ENCODE measurements around the gene NQO1.
"Not testable (repeated sequence)": the region's sequence is repeated elsewhere in the genome, so short reads cannot be mapped to it uniquely, and the experiment has no call there.

Gene NQO1

DNA sequence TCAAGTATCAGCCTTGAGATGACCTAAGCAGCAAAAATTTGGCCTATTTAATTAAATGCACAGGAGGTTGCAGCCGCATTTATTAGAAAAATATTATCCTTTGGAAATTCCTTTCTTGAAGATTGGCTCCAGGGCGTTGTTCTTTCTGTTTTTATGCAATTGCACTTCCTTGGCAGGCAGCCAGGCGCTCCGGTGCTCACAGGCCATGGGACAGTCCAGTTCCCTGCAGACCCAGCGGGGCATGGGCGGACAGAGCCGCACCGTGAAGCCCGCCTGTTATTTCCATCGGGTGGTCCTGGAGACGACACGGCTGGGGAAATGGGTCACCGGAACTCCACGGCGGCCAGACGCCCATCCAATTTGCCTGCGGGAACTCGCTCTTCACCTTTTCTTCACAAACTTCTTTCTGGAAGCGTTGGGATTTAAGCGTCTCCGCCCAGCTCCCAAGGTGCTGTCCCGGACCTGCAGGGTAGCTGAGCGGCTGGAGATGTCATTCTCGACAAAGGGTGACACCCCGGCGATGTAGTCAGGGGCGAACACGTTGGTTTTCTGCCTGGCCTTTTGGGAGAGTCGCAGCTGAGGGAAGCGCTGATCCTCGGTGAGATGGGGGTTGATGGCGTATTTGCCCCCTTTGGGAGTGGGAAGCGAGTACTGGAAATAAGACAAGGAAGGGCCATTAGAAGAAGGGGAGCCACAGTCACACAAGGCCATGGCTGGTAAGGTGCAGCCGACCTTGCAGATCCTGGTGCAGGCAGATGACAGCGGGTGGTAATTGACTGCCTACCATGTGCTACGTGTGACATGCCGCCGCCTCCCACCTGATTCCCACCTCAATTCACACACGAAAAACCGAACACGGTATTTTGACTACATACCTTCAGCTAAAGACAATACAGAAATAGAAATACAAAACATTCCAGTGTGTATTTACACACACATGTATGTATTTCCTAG, 15.9 kb upstream of the NQO1 start:
- no peak for DNase-seq

DNA sequence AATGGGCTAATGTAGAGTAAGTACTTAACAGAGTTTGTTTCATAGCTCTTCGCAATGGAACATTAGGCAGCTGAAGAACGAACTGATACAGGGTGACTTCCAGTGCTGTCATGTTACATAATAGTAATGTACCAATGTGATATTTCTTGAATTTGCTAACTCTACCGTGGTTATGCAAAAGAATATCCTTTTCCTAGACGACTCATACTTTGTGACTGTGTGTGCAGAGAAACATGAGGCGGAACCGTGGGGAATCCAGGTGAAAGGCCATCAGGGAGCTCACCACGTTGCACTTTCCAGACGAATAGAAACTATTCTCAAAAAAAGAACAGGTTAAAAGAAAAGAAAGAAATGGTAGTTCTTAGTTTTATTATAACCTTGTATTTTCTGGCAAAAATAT, 15.2 kb upstream of the NQO1 start:
- no peak for DNase-seq

DNA sequence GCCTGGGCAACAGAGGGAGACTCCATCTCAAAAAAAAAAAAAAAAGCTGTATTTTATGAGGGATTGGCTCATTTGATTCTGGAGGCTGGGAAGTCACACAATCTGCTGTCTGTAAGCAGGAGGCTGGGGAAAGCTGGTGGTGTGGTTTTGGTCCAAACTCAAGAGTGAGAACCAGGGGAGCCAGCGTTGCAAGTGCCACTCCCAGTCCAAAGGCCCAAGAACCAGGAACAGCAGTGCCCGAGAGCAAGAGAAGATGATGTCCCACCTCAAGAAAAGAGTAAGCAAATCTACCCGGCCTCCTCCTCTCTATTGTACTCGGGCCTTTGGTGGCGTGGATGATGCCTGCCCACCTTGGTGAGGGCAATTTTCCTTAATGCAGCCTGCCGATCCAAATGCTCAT, 5.7 kb upstream of the NQO1 start:
- DNase-seq: no peak

DNA sequence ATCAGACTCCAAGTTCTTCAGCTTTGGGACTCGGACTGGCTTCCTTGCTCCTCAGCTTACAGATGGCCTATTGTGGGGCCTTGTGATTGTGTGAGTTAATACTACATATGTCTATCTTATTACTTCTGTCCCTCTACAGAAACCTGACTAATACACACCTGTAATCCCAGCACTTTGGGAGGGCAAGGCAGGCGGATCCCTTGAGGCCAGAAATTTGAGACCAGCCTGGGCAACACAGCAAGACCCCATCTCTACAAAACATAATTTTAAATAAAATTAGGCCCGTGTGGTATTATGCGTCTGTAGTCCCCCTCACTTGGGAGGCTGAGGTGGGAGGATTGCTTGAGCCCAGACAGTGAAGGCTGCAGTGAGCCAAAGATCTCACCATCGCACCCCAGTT, 4.9 kb upstream of the NQO1 start:
- not testable (repeated sequence) for DNase-seq

DNA sequence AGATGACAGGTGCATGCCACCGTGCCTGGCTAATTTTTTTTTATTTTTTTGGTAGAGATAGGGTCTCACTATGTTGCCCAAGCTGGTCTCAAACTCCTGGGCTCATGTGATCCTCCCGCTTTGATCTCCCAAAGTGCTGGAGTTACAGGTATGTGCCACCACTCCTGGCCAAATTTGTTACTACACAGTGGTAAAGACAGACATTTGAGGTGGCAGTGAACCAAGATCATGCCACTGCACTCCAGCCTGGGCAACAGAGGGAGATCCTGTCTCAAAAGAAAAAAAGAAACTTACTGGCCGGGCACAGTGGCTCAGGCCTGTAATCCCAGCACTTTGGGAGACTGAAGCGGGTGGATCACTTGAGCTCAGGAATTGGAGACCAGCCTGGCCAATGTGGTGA, 2.7 kb upstream of the NQO1 start:
- DNase-seq: not testable (repeated sequence)

DNA sequence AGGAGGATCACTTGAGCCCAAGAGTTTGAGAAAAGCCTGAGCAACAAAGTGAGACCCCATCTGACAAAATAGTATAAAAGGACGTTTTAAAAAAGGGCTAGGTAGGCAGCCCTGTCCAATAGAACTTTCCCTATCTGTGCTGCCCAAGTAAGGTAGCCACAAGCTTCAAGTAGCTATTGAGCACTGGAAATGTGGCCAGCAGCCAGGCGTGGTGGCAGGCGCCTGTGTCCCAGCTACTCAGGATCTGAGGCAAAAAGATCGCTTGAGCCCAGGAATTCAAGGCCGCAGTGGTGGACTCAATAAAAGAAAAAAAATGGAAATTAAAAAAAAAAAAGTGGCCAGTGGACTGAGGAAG, 1.5 kb upstream of the NQO1 start:
- no peak for DNase-seq

DNA sequence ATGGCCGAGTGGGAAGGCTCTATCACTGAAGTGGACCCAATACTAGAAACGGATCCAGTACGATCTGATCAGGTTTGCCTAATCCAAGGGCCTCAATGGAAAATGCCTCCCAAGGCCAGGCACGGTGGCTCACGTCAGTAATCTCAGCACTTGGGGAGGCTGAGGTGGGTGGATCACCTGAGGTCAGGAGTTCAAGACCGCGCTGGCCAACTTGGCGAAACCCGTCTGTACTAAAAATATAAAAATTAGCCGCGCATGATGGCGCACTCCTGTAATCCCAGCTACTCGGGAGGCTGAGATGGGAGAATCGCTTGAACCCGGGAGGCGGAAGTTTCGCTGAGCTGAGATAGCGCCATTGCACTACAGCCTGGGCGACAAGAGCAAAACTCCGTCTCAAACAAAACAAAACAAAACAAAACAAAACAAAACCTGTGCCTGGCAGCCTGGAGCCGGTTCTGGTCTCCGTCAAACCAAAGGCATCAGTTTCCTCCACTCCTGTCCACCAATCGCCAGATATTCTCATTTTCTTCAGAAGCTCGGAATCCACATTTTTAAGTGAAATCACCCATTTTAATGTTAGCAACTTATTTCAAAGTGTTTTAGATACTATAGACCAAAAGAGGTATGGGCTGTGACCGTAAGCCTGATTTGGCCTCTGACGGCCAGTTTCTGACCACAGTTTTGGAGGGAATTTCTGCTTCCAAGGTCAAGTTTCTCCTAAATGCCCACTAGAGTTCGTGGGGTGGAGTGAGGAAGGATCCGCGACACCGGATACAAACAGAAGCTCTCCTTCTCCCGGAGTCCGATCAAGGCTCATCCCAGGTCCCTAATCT, 664 bp downstream of the NQO1 start:
- no peak for DNase-seq

DNA sequence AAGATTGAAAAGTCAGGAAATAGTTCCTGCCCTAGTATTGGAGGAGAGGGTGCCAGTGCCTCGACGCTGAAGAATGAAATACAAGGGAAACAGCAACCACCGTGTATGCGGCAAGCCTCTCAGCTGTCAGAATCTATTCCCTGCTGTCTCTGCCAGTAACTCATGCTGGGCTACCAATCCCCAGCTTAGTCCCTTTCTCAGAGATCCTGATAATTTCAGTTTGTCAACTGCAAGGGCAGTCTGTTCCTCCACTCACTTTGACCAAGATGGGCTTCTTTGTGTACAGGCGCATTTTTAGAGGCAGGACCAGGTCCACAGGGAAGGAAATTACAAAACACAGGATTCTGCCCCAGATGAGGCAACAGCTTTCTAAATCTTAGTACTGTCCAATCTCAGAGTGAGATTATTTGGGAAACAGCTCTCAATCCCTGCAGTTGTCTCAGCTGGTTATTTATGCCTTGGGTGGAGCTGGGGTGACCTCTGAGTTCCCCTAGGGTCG, 1.3 kb downstream of the NQO1 start:
- DNase-seq: no peak

DNA sequence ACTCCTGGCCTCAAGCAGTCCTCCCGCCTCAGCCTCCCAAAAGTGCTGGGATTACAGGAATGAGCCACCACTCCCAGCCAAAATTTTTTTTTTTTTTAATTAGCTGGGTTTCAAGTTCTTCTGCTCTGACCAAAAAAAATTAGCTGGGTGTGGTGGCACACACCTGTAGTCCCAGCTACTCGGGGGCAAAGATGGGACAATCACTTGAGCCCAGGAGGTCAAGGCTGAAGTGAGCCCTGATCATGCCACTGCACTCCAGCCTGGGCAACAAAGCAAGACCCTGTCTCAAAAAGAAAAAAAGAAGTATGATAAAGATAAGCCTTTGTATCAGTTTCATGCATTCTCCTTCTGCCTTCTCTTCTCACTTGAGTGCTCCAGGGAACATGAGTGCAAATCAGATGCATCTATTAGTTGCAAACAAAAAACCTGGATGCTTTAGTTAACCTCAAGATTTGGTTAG, 1.9 kb downstream of the NQO1 start:
- no peak for DNase-seq

DNA sequence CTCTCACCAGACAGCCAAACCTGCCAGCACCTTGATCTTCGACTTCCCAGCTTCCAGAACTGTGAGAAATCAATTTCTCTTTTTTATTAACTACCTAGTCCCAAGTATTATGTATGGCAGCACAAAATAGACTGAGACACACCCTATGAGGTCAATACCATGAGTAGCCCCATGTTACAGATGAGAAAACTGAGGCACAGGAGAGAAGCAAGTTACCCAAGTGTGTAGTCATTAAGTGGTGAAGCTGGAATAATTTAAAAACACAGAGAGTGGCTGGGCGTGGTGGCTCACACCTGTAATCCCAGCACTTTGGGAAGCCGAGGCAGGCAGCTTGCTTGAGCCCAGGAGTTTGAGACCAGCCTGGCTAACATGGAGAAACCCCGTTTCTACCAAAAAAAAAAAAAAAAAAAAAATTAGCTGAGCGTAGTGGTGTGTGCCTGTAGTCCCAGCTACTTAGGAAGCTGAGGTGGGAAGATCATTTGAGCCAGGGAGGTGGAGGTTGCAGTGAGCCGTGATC, 4.9 kb downstream of the NQO1 start:
- DNase-seq: no peak

DNA sequence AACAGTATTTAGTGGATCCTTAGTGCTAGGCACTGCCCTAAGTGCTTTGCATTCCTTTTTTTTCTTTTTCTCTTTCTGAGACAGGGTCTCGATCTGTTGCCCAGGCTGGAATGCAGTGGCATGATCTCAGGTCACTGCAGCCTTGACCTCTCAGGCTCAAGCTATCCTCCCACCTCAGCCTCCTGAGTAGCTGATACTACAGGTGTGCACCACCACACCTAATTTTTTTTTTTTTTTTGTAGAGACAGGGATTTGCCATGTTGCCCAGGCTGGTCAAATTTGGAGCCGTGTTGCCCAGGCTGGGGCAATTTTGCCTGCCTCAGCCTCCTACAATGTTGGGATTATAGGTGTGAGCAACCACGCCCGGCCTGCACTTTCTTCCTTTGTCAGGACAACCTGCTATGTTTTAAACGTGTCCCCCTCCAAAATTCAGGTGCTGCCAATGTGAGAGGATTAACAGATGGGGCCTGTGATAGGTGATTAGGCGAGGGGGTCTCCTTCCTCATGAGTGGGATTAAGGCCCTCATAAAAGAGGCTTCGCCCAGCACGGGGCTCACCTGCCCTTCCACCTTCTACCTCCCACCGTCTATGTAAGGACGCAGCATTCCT, 5.4 kb downstream of the NQO1 start:
- DNase-seq: no peak

DNA sequence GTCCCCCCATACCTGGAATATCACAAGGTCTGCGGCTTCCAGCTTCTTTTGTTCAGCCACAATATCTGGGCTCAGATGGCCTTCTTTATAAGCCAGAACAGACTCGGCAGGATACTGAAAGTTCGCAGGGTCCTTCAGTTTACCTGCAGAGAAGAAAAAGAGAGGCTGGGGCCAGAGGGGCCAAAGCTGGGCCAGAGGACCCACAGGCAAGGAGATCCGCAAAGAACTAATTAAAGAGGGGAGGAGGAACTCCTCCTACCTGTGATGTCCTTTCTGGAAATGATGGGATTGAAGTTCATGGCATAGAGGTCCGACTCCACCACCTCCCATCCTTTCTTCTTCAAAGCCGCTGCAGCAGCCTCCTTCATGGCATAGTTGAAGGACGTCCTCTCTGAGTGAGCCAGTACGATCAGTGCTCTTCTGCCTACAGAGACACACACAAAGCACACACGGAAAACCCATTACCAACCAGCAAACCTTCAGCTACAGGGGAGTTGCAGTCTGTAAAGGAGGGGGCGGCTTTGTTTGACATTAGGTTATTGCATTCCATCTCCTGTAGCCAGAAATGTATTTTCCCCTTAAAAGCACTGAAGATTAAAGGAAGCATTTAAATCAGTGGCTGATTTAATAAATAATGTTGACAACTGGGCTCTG, 8.1 kb downstream of the NQO1 start:
- DNase-seq: no peak

DNA sequence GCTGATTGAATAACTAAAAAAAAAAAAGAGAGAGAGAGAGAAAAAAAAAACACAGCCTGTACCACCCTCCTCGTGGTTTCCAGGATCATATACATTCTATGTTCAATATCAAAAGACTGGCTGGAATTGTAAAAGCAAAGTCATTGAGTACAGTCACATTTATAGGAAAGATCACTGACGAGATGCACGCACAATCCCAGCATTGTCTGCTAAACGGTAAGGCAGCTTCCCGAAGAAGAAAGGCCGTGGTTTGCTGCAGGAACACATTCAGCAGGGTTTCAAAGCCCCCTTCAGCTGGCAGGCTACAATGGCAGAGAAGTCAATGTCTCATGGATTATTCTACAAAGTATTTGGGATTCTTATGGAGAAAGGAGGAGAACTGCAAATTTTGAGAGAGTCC, 9.3 kb downstream of the NQO1 start:
- DNase-seq: no peak

DNA sequence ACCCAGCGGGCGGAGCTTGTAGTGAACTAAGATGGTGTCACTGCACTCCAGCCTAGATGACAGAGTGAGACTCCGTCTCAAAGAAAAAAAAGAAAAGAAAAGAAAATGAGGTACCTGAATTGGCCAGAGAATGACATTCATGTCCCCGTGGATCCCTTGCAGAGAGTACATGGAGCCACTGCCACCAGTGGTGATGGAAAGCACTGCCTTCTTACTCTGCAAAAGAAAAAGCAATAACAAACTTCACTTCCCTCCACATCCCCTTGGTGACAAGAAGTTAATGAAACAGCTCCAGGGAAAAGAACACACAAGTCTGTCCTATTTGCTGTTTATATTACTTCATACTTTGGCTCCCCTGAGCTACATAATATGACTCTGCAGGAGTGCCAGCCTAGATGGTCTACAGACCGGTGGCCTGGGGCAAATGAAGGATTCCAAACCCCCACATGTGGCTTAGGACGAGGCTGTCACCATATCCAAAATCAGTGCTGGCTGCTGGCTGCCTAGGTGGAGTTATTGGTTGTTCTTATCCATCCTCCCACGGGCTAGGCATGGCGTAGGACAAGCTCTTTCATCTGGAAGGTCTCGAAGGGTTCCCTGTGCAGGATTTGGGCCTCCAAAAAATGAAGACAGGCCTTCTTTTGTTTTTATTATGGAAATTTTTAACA, 13.3 kb downstream of the NQO1 start:
- DNase-seq: no peak

DNA sequence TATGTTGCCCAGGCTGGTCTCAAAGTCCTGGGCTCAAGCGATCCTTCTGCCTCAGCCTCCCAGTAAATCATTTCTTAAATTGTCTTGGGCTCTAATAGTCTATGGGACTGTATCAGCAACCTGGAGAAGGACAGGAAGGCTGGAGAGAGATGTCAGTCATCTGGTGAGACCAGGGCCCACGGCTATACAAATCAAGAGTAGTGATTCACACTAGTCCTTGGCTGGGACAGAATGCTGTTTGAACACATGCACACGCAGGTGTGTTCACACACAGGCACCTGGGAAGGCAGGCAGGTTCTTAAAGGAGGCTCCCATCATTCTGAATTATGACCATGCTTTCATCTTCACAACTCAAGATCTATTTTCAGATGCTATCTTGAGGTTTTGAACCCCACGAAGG, 14.1 kb downstream of the NQO1 start:
- DNase-seq: no peak

DNA sequence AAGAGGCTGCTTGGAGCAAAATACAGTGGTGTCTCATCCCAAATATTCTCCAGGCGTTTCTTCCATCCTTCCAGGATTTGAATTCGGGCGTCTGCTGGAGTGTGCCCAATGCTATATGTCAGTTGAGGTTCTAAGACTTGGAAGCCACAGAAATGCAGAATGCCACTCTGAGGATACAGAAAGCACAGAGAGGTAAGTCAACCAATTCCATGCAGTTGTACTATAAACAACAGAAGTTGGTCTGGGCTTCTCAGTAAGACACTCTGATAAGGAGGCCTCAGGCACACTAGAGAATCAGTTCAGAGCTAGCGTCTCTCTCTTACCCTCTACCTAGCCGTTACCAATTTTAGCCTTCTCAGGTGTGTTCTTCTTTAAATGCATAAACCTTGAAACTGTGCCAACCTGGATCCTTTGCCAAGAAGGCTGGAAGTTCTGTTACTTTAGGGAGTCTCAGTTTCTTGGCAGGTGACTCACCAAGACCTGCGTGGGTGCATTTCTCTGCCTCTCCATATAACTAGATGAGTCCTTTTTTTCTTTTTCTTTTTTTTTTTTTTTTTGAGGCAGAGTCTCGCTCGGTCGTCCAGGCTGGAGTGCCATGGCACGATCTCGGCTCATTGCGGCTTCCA, 15.1 kb downstream of the NQO1 start:
- DNase-seq: no peak

DNA sequence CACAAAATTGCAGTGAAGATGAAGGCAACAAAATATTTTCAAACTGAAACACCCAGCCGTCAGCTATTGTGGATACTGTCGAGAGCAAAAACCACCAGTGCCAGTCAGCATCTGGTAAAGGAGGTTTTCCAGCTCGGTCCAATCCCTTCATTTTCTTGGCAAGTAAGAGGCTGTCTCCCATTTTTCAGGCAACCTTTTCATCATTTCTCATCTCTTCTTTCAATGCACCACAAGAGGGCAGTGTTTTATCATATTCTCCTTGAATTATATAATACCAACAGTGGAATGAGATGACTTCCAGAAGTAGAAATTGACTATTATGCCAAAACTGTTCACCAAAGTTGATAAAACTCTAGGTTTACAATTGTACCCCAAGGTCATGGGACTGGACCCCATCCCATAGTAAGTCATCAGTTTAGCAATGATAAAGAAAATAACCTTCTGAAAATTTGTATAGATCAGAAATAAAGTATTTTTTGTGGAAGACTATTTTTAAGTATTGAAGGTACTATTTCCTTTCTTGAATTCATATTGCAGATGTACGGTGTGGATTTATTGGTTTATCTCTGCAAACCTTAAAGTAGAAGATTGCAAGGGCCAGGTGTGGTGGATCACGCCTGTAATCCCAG, 16.8 kb downstream of the NQO1 start:
- peak; percentile 79 to 88 for DNase-seq

DNA sequence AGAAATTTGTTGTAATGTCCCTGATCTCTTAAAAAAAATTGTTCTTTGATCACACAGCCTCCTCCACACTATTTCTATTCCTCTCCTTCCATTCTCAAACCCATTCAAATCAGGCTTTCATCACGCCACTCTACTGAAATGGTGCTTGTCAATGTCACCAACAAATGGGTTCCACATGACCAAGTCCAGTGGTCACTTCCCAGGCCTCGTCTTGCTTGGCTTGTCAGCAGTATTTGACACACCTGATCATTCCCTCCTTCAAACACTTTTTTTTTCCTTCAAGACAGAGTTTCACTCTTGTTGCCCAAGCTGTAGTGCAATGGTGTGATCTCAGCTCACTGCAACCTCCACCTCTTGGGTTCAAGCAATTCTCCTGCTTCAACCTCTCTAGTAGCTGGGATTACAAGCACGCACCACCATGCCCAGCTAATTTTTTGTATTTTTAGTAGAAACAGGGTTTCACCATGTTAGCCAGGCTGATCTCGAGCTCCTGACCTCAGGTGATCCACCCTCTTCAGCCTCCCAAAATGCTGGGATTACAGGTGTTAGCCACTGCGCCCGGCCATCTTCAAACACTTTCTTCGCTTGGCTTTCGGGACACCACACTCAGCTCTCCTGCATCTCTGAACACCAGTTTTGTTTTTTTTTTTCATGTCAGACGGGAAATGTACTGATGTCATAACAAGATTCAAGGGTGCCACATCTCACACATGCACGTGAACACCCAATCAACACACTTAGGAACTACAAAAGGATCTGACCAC, 18.3 kb downstream of the NQO1 start:
- DNase-seq: no peak

DNA sequence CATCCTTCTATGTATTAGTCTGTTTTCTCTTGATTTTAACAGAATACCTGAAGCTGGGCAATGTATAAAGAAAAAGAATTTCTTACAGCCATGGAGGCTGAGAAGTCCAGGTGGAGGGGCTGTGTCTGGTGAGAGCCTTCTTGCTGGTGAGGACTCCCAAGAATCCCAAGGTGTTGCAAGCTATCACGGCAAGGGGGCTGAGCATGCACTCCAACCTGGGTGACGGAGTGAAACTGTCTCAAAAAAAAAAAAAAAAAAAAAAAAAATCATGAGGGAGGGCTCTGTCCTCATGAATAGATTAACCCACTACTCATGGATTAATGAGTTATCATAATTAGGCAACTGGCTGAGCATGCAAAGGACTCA, 19.4 kb downstream of the NQO1 start:
- no peak for DNase-seq

DNA sequence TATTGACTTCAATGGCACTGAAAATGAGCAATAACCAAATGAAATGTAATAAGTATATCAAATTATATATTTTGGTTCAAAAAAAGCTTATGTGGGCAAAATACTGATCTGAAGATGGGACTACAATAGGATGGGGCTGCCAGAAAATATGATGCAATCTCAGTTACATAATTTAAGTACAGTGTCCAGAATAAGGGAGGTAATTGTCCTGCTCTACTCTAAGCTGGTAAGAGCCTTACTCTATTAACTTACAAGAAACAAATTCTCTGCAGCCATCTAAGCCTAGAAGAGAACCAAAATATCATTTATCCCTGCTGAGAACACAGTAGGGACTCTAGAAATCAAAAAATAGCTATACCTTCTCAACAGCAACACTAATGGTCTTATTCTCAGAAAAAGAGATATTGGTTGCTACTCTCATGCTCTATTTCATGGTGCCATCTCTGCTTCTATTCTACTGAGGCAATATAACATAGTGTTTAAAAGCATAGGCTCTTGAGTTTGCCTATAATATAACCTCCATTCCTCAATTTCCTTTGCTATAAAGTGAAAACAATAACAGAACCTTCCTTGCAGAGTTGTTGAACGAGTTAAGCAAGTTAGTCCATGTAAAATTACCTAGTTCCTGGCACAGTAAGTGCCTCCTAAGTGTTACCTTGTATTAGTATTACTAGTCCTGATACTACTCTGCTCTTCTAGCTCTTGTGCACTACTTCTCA, 19.9 kb downstream of the NQO1 start:
- DNase-seq: no peak

All from Kasumi-1 (cell line).